PC-9 (cell line): ENCODE measurements around the gene PCGF3. TPM values are rescaled to one million over a fixed set of nuclear protein-coding genes. Genes with fewer than 3 reads are reported as not detected.

Source experiments
- BruUV-seq: library from RNA; stranded (reverse); fragments of 400-500 nt; replicated peaks from 2 replicates; lab custom pipeline; 2021; lab: Mats Ljungman, UMichigan
- CTCF ChIA-PET: fragments of 300-600 bp; sonication (Branson Sonifier 250); formaldehyde crosslinking; loops from one replicate; lab custom pipeline; 2022; ENCODE audit warnings: antibody characterized with exemption; lab: Charles Lee
- POLR2A ChIA-PET: fragments of 300-600 bp; sonication (Branson Sonifier 250); formaldehyde crosslinking; loops from one replicate; lab custom pipeline; 2022; ENCODE audit warnings: antibody characterized with exemption; ENCODE audit not compliant: unreplicated experiment; lab: Charles Lee
- DNase-seq, 2 experiments: peaks; one replicate each; pipeline versions ENCODE4 v3.0.0 to v3.0.0-alpha.2; 2015 to 2022; ENCODE audit warnings: mixed read lengths in 1 of 2
- H2AFZ ChIP-seq: fragments of 200-600 bp; sonication (generic); 2 replicates; pipeline ENCODE4 v1.8.1; 2017; ENCODE audit warnings: antibody characterized with exemption
- H3F3A ChIP-seq: fragments of 200-600 bp; sonication (generic); 2 replicates; pipeline ENCODE4 v1.8.1; 2017; ENCODE audit warnings: antibody characterized with exemption, mild to moderate bottlenecking, low read depth; ENCODE audit not compliant: insufficient read depth
- H3K27ac ChIP-seq: fragments of 200-600 bp; sonication (generic); 2 replicates; pipeline ENCODE4 v1.6.1; 2016; ENCODE audit warnings: mixed run types
- H3K27me3 ChIP-seq: fragments of 200-600 bp; sonication (generic); 2 replicates; pipeline ENCODE4 v1.6.1; 2016; ENCODE audit warnings: low read depth, mixed run types; ENCODE audit not compliant: insufficient read depth
- H3K36me3 ChIP-seq: fragments of 200-600 bp; sonication (generic); 2 replicates; pipeline ENCODE4 v1.6.1; 2016; ENCODE audit warnings: low read depth, mixed run types
- H3K4me1 ChIP-seq: fragments of 200-600 bp; sonication (generic); replicated peaks from 2 replicates; pipeline ENCODE4 v1.6.1; 2016; ENCODE audit warnings: mixed run types; ENCODE audit not compliant: insufficient read depth
- H3K4me2 ChIP-seq: fragments of 200-600 bp; sonication (generic); 2 replicates; pipeline ENCODE4 v1.6.1; 2017; ENCODE audit warnings: mixed run types
- H3K4me3 ChIP-seq: fragments of 200-600 bp; sonication (generic); 2 replicates; pipeline ENCODE4 v1.6.1; 2016; ENCODE audit warnings: mixed run types
- H3K79me2 ChIP-seq: fragments of 200-600 bp; sonication (generic); 2 replicates; pipeline ENCODE4 v1.6.1; 2017; ENCODE audit warnings: low read depth, mixed run types
- H3K9me2 ChIP-seq: fragments of 200-600 bp; sonication (generic); 2 replicates; pipeline ENCODE4 v1.8.1; 2017; ENCODE audit warnings: mild to moderate bottlenecking; ENCODE audit not compliant: insufficient read depth
- H3K9me3 ChIP-seq: fragments of 200-600 bp; sonication (generic); 2 replicates; pipeline ENCODE4 v1.8.1; 2016; ENCODE audit warnings: low read depth; ENCODE audit not compliant: insufficient read depth
- H4K20me1 ChIP-seq: fragments of 200-600 bp; sonication (generic); 2 replicates; pipeline ENCODE4 v1.8.1; 2017; ENCODE audit not compliant: insufficient read depth
- EZH2 ChIP-seq: fragments of 200-600 bp; sonication (generic); IDR thresholded peaks from 2 replicates; pipeline ENCODE4 v1.8.0; 2017; ENCODE audit warnings: antibody characterized with exemption, low read depth
- intact Hi-C: fragments of 100-400 bp; cut with micrococcal nuclease; formaldehyde crosslinking; loops from one replicate; pipeline ENCODE4 v1.10.0; 2022; ENCODE audit not compliant: unreplicated experiment
- total RNA-seq: library from RNA; stranded (reverse); gene quantifications from 2 replicates; pipeline ENCODE4 v1.2.3, GENCODE V29; 2021
- TF ChIP-seq, protein P1 (sequence below): fragments of 200-600 bp; sonication (generic); conservative IDR thresholded peaks from 2 replicates; pipeline ENCODE4 v1.6.1; 2017; ENCODE audit warnings: mixed run types, antibody characterized with exemption, mild to moderate bottlenecking, moderate library complexity

Gene PCGF3
- total RNA-seq, 1 experiment from 2014 or later, result 60.8 TPM

GRCh38 chr4:721261-722168 lies 15.9 kb downstream of the PCGF3 start:
- Histone ChIP-seq H3K4me2 (no peak overlapping the region), H3K27me3 (no peaks in the 10 kb centered on the region), H3F3A (no peaks in the 10 kb centered on the region), H4K20me1 (peaks cover 35% of the 10 kb centered on the region), H2AFZ (no peak overlapping the region), H3K4me1 (no peaks in the 10 kb centered on the region), H3K9me2 (no peaks in the 10 kb centered on the region), H3K36me3 (no peaks in the 10 kb centered on the region), H3K9me3 (no peaks in the 10 kb centered on the region), H3K79me2 (peaks cover 24% of the 10 kb centered on the region; the same call in 1 of the 2 replicates), H3K4me3 (no peak overlapping the region), H3K27ac (no peak overlapping the region)
- intact Hi-C loops, result no loop called here
- DNase-seq, result no peak
- TF ChIP-seq, protein P1, sequence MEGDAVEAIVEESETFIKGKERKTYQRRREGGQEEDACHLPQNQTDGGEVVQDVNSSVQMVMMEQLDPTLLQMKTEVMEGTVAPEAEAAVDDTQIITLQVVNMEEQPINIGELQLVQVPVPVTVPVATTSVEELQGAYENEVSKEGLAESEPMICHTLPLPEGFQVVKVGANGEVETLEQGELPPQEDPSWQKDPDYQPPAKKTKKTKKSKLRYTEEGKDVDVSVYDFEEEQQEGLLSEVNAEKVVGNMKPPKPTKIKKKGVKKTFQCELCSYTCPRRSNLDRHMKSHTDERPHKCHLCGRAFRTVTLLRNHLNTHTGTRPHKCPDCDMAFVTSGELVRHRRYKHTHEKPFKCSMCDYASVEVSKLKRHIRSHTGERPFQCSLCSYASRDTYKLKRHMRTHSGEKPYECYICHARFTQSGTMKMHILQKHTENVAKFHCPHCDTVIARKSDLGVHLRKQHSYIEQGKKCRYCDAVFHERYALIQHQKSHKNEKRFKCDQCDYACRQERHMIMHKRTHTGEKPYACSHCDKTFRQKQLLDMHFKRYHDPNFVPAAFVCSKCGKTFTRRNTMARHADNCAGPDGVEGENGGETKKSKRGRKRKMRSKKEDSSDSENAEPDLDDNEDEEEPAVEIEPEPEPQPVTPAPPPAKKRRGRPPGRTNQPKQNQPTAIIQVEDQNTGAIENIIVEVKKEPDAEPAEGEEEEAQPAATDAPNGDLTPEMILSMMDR, result no peak
- no peak for TF ChIP-seq EZH2
- ChIA-PET POLR2A (interaction anchor here (0.6 kb wide), 1 partner anchor 330 kb away, joined by 5 read pairs; no protein-coding TSS in a partner anchor), CTCF (no interaction called here)
- no TSS peak for BruUV-seq

GRCh38 chr4:722169-722725 lies 16.6 kb downstream of the PCGF3 start:
- Histone ChIP-seq H3K79me2 (peaks cover 24% of the 10 kb centered on the region; the same call in 1 of the 2 replicates), H3K27ac (no peak overlapping the region), H4K20me1 (peaks cover 42% of the 10 kb centered on the region), H3K4me1 (no peaks in the 10 kb centered on the region), H2AFZ (no peak overlapping the region), H3K27me3 (no peaks in the 10 kb centered on the region), H3K9me3 (no peaks in the 10 kb centered on the region), H3F3A (no peaks in the 10 kb centered on the region), H3K4me2 (no peak overlapping the region), H3K9me2 (no peaks in the 10 kb centered on the region), H3K4me3 (no peak overlapping the region), H3K36me3 (no peaks in the 10 kb centered on the region)
- no peak for DNase-seq
- BruUV-seq, result no TSS peak
- TF ChIP-seq, protein P1, result no peak
- TF ChIP-seq EZH2, result no peak
- POLR2A ChIA-PET, result no interaction called here
- intact Hi-C loops, result no loop called here
- CTCF ChIA-PET, result no interaction called here

GRCh38 chr4:722851-723360 lies 17.3 kb downstream of the PCGF3 start:
- H3K4me3 ChIP-seq, result no peak overlapping the region
- no peaks in the 10 kb centered on the region for H3K4me1 ChIP-seq
- H3F3A ChIP-seq, result peaks cover 3% of the 10 kb centered on the region; the same call in 1 of the 2 replicates
- no peak overlapping the region for H3K4me2 ChIP-seq
- H3K9me3 ChIP-seq, result no peaks in the 10 kb centered on the region
- intact Hi-C loops, result no loop called here
- no peaks in the 10 kb centered on the region for H3K27me3 ChIP-seq
- ChIA-PET POLR2A (no interaction called here), CTCF (no interaction called here)
- H4K20me1 ChIP-seq, result peaks cover 42% of the 10 kb centered on the region
- no peaks in the 10 kb centered on the region for H3K36me3 ChIP-seq
- H3K9me2 ChIP-seq, result no peaks in the 10 kb centered on the region
- BruUV-seq, result no TSS peak
- H3K27ac ChIP-seq, result no peak overlapping the region
- peaks cover 18% of the 10 kb centered on the region; the same call in 1 of the 2 replicates for H3K79me2 ChIP-seq
- no peak for DNase-seq
- TF ChIP-seq EZH2, result no peak
- TF ChIP-seq, protein P1, result no peak
- no peak overlapping the region for H2AFZ ChIP-seq
